Measurements from ENCODE around the gene SRGAP2C.
A peak's percentile ranks its signal among the peaks of the same experiment; 100 is the strongest.
"Not testable (repeated sequence)": the region's sequence is repeated elsewhere in the genome, so short reads cannot be mapped to it uniquely, and the experiment has no call there.

Gene SRGAP2C

DNA sequence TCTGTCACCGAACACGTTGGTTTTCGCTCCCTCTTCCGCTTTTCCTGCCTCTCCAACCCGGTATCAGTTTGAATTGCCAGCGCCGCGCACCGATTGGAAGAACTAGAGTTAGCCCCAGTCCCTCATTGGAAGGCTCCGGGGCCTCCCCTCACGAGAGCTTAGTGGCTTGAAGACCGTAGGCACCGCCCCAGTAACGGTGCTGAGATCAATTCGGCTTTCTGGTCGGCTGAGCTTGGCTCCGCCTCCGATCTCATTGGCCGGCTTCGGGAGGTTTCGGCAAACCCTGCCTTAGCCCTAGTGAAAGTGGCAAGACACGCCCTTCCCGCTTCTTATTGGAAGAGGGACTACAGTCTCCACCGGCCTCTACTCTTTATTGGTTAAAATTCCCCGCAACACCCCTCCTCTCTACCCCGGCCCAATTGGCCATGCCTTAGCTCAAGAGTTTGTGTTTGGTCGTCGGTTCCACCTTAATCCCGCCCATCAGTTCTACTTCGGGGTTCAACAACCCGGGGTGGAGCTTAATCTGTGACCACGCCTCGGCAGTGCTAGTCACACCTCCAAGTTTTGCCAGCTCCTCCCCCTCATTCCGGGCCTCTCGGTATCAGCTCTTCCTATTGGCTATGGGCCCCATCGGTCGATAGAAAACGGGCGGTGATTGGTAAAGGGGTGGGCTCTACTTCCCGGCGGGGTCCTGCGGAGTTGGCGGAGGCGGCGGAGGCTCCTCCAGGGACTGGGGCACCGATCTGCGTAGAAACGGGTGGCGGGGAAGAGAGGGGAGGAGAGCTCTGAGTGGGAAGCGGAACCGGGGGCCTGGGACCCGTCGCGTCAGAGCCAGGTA, at the start of gene SRGAP2C, which contains the start of gene FAM72B:
Gene SRGAP2C, plus strand, starts transcription at position 686 of the 838 bp plus-strand sequence. CDS start 2,472 bp downstream, outside the sequence.
Gene FAM72B, minus strand, starts transcription at position 51 of the 838 bp plus-strand sequence. CDS start 851 bp downstream, outside the sequence.
- peak; percentile 97 for DNase-seq

DNA sequence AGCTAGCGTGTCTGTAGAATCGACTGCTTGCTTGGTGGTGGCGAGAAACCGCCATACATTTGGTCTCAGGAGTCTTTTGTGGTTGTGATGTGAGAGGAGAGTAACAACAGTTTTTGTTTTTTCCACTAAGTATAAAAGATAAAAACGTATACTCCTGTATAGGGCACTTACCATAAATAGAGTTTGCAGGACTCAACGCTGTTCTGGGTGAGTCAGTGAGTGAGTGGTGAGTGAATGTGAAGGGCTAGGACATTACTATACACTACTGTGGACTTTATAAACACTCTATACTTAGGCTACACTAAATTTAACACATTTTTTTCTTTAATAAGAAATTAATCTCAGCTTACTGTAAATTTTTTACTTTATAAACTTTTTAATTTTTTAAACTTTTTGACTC, 44.4 kb upstream of the SRGAP2C start:
- not testable (repeated sequence) for DNase-seq

DNA sequence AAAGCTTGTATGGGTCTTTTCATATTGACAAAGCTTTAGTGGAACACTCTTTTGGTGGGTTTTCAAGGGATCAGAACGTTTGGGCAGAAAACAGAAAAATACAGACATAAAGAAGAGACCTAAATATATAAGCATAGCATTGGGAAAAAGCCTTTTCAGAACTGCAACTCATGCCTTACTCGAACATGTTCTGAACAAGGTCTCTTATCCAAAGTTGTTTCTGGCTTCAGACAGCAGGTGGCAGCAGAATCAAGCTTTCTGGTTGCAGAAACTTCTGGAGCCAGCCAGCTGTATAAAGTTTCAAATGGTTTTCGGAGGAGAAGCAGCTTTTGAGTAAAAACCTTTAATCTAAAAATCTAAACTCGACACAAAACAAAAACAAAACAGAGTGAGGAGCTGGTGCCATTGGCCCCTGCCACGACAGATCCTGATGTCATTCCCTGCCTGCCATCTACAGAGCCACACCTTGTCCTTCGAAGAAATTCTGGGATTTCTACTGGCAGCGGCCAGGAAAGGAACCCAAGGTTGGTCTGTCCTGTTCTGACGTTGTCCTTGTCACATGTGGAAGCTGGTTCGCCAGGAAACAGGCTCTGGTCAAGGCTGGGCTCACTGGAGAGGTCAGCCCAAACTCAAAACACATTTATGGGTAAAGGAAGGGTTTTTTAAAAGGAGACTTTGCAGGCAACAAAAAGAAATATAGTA, 36.1 kb upstream of the SRGAP2C start:
- DNase-seq, result not testable (repeated sequence)

DNA sequence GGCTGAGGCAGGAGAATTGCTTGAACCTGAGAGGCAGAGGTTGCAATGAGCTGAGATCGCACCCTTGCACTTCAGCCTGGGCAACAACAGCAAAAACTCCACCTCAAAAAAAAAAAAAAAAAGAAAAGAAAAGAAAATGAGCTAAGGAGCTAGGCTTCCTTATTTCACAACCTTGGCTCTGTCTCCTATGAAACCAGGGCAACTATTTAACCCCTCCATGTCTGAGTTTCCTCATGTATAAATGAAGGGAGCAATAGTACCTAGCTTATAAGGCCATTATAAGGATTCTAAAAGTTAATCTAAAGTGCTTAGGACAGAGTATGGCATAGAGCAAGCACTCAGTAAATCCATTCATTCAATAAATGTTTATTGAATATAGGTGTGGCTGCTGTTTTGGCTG, 33.5 kb upstream of the SRGAP2C start:
- DNase-seq, result not testable (repeated sequence)

DNA sequence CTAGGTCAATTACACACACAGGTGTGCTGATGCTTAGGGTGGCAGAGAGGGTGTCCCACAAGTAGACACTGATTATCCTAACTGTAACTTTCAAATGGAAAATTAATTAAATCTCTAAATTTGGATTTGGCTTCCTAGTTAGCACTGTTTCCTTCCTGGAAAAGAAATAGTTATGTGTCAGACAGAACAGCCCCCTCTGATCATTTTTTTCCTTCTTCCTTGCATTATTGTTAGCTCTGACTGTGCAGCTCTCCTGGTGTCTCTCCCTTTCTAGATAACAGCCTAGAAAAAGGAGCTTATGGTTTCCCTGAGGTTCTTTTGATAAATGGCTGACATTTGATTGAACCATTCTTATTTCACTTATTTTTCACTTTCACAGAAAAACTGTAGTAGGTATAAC, 32.0 kb upstream of the SRGAP2C start:
- not testable (repeated sequence) for DNase-seq

DNA sequence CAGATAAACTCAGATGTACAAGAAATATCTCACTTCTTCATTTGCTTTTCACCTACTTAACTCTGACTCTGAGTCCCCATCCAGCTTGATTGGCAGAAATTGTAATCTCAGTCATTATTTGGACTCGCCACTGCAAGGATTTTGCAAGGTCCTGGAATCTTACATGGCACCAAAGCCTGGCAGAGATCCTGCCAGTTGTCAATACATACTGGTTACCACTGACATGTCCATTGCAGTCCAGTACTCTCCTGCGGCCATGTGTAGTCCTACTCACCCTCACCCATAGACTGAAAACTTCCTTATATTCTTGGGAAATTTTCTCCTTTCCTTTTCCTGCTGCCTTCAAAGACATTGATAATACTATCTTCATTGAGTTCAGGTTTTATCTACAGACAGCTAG, 30.0 kb upstream of the SRGAP2C start:
- DNase-seq, result not testable (repeated sequence)

DNA sequence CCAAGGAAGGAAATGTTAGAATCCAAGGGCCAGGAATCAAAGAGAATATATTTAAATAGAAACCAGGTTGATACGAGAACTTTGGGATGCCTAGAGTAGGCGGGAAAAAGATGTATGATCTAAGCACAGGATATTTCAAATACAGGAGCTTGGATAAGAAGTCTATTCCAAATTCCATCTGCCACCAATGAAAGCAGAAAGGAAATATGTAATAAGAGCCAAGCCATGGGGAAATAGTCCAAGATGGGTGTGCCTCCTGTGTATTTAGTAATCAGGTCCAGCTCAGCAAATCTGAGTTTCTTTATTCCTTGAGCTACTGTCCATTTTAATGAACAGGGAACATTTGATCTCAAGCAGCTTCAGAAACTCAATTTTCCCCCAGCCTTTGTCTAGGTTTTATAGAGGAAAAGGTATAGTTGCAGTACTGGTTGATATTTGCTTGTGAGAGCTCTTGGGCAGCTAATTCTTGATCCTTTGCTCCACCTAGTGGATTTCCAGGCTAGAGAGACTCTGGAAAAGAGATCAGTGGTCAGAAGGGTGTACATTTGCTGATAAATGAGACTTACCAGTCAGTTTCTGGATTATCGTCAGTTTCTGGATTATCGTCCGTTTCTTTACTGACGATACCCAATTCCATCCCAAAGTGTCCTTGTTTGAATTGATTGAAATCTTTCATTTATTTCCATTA, 29.0 kb upstream of the SRGAP2C start:
- DNase-seq, result not testable (repeated sequence)

DNA sequence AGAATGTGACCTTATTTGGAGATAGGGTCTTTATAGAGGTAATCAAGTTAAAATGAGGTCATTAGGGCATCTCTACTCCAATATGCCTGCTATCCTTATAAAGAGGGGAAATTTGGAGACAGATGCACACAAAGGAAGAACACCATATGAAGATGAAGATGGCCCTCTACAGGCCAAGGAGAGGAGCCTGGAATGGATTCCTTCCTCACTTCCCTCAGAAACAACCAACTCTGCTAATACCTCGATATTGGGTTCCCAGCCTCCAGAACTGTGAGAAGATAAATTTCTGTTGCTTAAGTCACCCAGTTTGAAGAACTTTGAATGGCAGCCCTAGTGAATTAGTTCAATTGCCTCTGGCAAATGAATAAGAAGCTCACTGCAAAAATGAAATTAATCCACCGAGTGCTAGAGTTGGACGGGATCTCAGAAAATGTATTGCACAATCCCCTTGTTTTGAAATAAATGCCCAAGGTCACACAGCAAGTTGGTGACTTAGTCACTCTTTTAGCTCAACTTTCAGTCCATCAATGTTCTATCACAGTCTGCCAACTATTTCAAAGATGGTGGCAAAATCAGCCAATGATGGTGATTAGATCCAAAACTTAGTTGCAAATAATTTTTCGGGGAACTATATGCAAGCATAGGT, 27.7 kb upstream of the SRGAP2C start:
- DNase-seq, result not testable (repeated sequence)

DNA sequence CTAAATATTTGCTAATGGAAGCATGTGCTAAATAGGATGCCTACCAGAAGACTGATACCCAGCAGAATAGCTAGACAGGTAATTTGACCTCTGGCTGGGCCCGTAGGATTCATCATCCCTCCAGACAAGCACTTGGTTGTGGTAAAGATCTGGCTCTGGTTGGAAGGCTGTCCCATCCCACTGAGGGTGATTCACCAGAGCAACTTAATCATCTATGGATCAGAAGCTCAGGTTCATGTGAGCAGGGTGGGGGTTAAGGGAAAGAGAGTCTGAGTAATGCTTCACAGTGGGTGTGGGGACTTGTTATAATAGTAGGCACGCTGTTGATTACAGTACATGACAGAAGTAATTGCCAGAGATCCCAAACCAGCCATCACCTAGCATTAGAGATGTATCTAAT, 27.2 kb upstream of the SRGAP2C start:
- DNase-seq, result not testable (repeated sequence)

DNA sequence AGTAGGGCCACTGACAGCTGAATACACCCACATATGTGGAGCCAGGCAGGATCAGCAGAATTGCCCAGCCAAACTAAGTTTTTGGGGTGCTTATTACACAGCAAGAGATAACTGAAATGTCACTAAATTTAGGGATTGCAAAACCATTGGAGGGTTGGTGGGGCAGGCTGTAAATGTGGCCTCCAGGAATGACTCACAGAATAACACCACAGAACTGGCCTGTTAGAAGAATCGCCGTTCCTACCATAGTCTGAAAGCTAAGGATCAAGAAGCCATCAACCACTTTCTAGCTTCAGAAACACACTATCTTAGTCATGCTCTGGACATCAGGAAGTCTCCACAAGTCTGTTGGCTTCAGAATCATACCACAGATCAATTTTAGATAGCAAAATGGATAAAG, 24.7 kb upstream of the SRGAP2C start:
- DNase-seq, result not testable (repeated sequence)

DNA sequence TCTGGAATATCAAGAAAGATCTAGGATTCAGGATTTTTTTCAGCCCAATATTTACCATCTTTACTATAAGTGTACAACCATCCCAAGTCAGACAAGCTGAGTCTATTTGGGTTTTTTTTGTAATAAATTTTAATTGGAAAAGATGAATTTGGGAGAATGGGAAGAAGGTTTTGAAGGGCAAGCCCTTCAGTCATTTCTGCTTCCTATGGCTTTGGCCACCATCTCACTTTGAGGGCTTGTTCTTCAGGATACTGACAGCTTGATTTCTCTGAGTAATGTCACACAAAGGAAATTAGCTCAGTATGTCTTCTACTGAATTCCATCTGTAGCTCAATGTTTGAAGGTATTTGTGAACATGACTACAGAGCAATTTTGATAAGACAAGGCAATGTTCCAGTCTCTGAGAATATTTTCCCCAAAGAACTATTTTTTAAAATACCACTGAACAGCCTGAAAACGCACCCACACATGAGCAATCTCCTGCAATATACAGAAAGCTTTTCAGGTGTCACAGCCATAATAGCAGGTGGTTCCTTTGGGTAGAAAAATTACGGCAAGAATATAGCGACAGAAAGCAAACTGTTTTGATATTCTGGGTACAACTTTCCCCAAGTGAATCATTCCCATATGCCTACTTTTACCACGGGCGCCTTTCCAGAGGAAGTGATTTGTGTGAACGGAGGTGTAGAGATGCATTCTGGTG, 23.4 kb upstream of the SRGAP2C start:
- not testable (repeated sequence) for DNase-seq

DNA sequence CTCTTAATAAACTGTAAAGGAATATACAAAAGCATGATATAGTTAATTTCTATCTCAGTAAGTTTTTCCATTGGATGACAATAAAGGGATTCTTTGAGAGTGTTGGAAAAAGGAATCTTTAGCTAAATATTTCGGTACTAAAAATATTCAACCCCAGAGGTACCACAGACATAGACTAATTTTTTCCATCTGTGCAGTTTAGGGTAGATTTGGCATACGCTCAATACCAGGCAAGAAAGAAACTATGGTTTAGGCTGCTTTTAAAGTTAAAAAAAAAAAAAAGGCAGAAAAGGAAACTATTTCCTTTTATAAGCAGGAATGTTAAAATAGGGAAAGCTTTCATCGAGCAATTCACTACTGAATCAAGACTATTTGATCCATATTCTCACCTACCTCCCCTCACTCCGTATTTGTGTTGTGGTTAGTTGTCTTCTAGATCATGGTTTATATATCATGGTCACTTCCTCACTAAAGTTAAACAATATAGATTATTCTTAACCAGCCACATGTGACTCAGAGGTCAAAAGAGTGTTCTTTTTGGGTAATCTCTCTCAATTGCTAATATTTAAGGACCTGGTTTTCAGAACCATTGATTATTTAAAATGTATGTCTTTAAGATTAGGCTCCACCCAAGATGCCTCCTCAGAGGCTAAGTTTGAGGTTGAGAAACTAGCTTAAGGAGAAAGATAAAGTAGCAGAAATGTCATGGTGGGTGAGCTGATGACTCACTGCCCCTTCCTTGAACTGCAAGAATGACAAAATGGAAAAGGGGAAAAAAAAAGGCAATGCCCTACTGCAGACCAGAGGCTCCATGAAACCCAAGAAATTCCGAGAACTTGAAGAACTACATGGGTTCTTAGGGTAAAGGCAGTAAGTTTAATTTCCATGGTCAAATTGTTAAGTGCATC, 20.7 kb upstream of the SRGAP2C start:
- DNase-seq, result not testable (repeated sequence)

DNA sequence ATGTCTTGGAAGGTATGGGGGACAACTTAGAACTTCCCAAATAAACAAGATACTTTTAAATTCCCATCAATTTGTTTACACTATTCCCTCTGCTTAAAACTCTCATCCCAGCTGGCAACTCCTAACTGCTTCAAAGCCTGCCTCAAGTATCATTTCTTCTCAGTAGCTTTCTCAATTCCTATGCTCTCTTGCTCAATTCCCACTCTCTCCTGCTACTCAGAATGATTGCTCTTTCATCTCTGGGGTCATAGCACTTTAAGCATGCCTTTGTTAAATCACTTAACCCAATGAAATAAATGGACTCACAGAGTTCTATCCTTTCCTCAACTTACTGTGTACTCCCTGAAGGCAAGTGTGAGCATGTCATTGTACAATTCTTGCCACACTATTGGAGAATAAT, 19.5 kb upstream of the SRGAP2C start:
- DNase-seq, result not testable (repeated sequence)

DNA sequence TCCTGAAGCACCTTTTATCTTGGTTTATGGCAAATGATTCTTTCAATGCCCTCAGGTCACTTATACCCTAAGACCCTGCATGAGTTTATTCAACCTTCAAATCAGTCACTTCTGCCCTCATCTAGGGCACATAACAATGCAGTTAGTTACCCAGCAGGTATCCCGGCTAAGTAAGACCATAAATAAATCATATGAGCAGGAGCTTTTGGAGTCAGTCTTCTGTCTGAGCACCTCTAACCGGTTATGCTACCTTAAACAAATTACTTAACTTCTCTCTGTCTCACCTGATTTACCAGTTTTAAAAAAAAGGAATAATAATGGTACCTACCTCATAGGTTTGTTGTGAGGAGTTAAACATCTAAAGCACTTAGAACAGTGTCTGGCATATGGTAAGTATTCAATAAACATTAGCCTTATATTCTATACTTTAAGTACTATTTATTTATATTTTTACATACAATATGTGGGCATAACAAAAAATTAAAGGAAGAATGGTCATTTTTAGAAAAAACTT, 17.5 kb upstream of the SRGAP2C start:
- DNase-seq, result not testable (repeated sequence)

DNA sequence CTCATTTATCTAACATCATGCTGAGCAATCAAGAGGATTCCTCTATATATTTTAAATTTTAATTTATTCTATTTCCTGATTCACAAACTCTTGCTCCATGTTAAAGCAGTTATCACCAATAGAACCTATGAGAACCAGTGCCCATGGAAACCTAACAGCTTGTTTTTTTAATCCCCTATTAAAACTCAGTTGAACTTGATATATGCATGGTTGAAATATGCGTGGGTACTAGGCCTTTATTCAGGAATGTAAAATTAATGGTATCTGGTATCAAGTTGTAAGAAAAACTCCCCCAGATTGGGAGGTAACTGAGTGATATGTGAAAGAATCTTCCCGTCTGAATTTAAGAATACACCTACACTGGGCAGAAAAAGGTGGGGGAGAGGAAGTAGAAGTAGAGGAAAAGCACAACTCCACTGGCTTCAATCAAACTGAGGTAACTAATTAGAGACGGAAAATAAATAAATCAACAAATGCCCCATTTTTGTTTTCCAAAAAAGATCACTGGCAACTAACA, 16.6 kb upstream of the SRGAP2C start:
- not testable (repeated sequence) for DNase-seq

DNA sequence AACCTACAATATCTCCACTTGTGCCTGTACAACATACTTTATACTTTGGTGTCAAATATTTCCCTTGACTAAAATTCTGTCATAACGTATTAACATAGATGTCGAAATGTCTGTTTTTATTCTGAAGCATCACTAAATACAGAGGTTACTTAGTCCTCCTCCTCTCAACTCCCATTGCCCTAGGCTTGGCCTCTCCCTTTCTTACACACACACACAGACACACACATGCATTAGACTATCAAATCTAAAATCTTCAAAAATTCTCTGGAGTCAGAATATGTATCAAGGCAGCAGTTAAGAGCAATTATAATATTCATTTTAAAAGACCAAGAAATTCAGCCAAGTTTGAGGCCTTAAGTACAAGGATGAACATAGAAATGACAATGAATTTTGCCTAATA, 8.1 kb upstream of the SRGAP2C start:
- DNase-seq, result not testable (repeated sequence)

DNA sequence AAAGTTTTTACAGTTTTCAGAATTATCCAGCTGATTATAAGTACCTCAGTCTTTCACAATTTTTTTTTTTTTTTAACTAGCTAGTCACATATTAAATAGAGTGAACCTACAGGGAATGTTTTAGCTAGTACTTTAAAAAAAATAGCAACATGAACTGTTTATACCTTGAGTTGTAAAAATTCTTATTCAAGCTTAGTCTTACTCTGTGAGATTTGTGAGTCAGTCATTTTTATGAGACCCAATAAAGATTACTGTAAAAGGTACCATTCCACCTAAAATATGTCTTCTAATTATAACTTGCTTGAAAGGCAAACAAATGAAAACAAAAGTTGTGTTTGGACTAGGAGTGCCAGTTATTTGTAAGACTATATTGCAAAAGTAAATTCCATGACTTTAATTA, 6.6 kb upstream of the SRGAP2C start:
- not testable (repeated sequence) for DNase-seq

DNA sequence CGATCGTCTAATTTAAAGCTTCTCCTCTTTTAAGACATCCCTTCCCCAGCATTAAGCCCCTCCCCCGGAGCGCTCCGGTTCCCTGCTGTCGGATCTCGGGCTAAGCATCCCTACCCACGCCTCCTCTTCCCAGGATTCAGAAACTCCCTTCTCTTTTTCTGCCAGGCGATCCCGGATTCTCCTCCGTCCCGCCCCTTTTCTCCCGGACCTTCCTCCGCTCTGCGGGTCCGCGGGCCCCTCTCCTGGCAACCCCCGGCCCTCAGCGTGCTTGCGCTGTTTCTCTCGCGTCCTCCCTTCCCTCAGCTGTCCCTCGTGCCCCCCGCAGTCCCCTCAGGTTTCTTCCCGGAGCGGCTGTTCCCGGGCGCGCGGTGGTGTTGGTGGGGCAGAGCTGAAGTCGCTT, 908 bp upstream of the SRGAP2C start:
- not testable (repeated sequence) for DNase-seq

DNA sequence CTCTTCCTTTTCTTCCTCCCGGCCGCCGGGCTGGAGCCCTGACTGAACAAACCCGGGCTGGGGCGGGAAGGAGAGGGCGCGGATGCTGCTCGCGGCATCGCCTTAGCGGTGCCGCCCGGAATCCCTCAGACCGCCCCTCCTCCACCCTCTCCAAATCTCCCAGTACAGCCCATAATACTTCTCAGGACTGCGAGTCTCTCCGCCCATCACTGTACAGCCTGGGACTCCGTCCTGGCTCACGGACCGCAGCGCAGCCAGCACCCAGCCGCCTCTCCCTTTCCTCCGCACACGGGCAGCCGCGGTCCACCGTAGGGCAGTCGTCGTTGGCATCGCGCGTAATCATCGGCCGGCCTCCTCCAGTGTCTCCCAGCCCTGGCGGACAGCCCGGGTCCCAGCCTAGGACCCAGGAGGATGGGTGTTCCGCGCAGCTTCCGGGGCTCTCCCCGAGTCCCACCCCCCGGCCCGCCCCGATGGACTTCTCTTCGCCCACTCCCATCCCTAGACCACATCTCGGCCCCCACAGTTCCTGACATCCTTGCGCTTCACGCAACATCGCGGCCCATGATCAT, 449 bp downstream of the SRGAP2C start:
- not testable (repeated sequence) for DNase-seq

DNA sequence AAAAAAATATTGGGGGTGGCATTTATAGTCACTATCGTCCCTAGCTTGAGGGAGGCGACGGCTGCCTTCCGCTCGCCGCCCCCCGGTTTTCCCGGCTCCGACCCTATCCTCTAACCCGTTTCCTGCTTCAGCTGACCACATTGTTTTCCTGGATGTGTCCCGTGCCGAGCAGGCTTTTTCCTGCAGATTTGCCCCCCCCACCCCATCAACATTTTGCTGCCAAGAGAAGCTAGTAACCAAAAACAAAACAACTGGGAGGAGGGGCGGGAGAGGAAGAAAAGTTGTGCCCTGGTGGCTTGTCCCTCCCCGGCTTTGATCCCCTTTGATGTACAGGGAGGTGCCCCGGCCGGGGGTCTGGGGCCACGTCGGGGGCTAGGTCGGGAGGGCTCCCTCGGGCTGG, 1.4 kb downstream of the SRGAP2C start:
- DNase-seq, result not testable (repeated sequence)

All from NCI-H69 (cell line).